AG04449 (cell line): ENCODE results near the gene SLIT1.
A peak's percentile ranks its signal among the peaks of the same experiment; 100 is the strongest.

Experiments used
- CTCF ChIA-PET: fragments of 350-600 bp; formaldehyde crosslinking; extraction: SDS; loops from one replicate; lab custom pipeline; 2021; ENCODE audit warnings: antibody characterized with exemption; lab: Yijun Ruan, JAX
- POLR2A ChIA-PET: fragments of 400-600, 350-600 bp; formaldehyde crosslinking; extraction: SDS; loops from one replicate; lab custom pipeline; 2020; ENCODE audit warnings: antibody characterized with exemption, inconsistent platforms; lab: Yijun Ruan, JAX
- DNase-seq: peaks from one replicate; pipeline ENCODE4 v3.0.0-alpha.2; 2010; ENCODE audit warnings: low read depth, low spot score
- H3K4me3 ChIP-seq: 2 replicates; pipeline ENCODE4 v1.5.1; 2011; ENCODE audit warnings: low read depth, mild to moderate bottlenecking, control low read depth, low read length
- CTCF ChIP-seq: IDR thresholded peaks from one replicate; pipeline ENCODE4 v1.5.1; 2011; ENCODE audit warnings: mild to moderate bottlenecking, moderate library complexity, low read length, control low read depth, inconsistent platforms; ENCODE audit not compliant: insufficient read depth; ENCODE audit errors: missing control alignments

The SLIT1 gene

GRCh38 chr10:97075961-97076525 lies 109.7 kb downstream of the SLIT1 start:
- TF ChIP-seq CTCF = no peak
- ChIA-PET CTCF (interaction anchor here (1.0 to 34.9 kb wide), 3 partner anchors 9 to 145 kb away, joined by 4 to 1063 read pairs (median 4); no protein-coding TSS in a partner anchor), POLR2A (no interaction called here)
- no peak overlapping the region for H3K4me3 ChIP-seq
- no peak for DNase-seq

GRCh38 chr10:97075421-97075820 lies 110.3 kb downstream of the SLIT1 start:
- TF ChIP-seq CTCF = no peak
- POLR2A ChIA-PET = no interaction called here
- DNase-seq = no peak
- CTCF ChIA-PET = interaction anchor here (1.0 to 34.9 kb wide), 5 partner anchors 8 to 145 kb away, joined by 3 to 1063 read pairs (median 4); no protein-coding TSS in a partner anchor
- no peak overlapping the region for H3K4me3 ChIP-seq

- POLR2A ChIA-PET = no interaction called here
- no peak for TF ChIP-seq CTCF
- CTCF ChIA-PET = interaction anchor here (0.7 to 34.9 kb wide), 13 partner anchors 8 to 164 kb away, joined by 3 to 1063 read pairs (median 5); no protein-coding TSS in a partner anchor
- DNase-seq = no peak
- H3K4me3 ChIP-seq = no peak overlapping the region
These were observed 111.3 kb downstream of the SLIT1 start for GRCh38 chr10:97074256-97075145.

- TF ChIP-seq CTCF = peak; percentile 90
- CTCF ChIA-PET = interaction anchor here (0.6 to 34.9 kb wide), 56 partner anchors 9 to 703 kb away, joined by 3 to 1063 read pairs (median 5); no protein-coding TSS in a partner anchor
- peak; percentile 12 for DNase-seq
- POLR2A ChIA-PET = interaction anchor here (0.5 kb wide), 1 partner anchor 166 kb away, joined by 3 read pairs; no protein-coding TSS in a partner anchor
- no peak overlapping the region for H3K4me3 ChIP-seq
These were observed 112.7 kb downstream of the SLIT1 start for GRCh38 chr10:97072851-97073665.

- ChIA-PET CTCF (interaction anchor here (1.9 to 34.9 kb wide), 8 partner anchors 8 to 149 kb away, joined by 9 to 1063 read pairs (median 29); no protein-coding TSS in a partner anchor), POLR2A (no interaction called here)
- no peak for TF ChIP-seq CTCF
These were observed 114.3 kb downstream of the SLIT1 start for GRCh38 chr10:97071496-97071895.

More at GRCh38 chr10:97071496-97071895, 114.3 kb downstream of the SLIT1 start:
- H3K4me3 ChIP-seq = no peak overlapping the region
- no peak for DNase-seq
